Measurements from ENCODE around the gene N4BP3.
A peak's percentile ranks its signal among the peaks of the same experiment; 100 is the strongest.

N4BP3 gene

GRCh38 chr5:178103612-178104011 lies 9.7 kb upstream of the N4BP3 start:
- no peak for DNase-seq (ENCODE audit: low spot score)

- DNase-seq (ENCODE audit: low spot score): no peak
Observed at GRCh38 chr5:178104492-178104891, 8.8 kb upstream of the N4BP3 start.

GRCh38 chr5:178106086-178106485 lies 7.2 kb upstream of the N4BP3 start:
- DNase-seq (ENCODE audit: low spot score): no peak

- DNase-seq (ENCODE audit: low spot score): no peak
Observed at GRCh38 chr5:178106556-178107239, 6.6 kb upstream of the N4BP3 start.

- DNase-seq (ENCODE audit: low spot score): no peak
Observed at GRCh38 chr5:178107756-178108310, 5.5 kb upstream of the N4BP3 start.

GRCh38 chr5:178108446-178108845 lies 4.9 kb upstream of the N4BP3 start:
- DNase-seq (ENCODE audit: low spot score): no peak

GRCh38 chr5:178108966-178109365 lies 4.4 kb upstream of the N4BP3 start:
- DNase-seq (ENCODE audit: low spot score): no peak

- no peak for DNase-seq (ENCODE audit: low spot score)
Observed at GRCh38 chr5:178110511-178110910, 2.8 kb upstream of the N4BP3 start.

GRCh38 chr5:178111925-178112324 lies 1.4 kb upstream of the N4BP3 start:
- no peak for DNase-seq (ENCODE audit: low spot score)

- DNase-seq (ENCODE audit: low spot score): no peak
Observed at GRCh38 chr5:178112545-178112944, 787 bp upstream of the N4BP3 start.

- no peak for DNase-seq (ENCODE audit: low spot score)
Observed at GRCh38 chr5:178113841-178114324, 551 bp downstream of the N4BP3 start.

GRCh38 chr5:178114325-178115135 lies 1.2 kb downstream of the N4BP3 start:
- DNase-seq (ENCODE audit: low spot score): peak; percentile 28

- DNase-seq (ENCODE audit: low spot score): no peak
Observed at GRCh38 chr5:178115136-178115813, 1.9 kb downstream of the N4BP3 start.

- DNase-seq (ENCODE audit: low spot score): no peak
Observed at GRCh38 chr5:178115814-178116142, 2.4 kb downstream of the N4BP3 start.

- no peak for DNase-seq (ENCODE audit: low spot score)
Observed at GRCh38 chr5:178116143-178116885, 3.0 kb downstream of the N4BP3 start.

GRCh38 chr5:178117923-178118701 lies 4.8 kb downstream of the N4BP3 start:
- DNase-seq (ENCODE audit: low spot score): no peak

- DNase-seq (ENCODE audit: low spot score): no peak
Observed at GRCh38 chr5:178119915-178120606, 6.7 kb downstream of the N4BP3 start.

- DNase-seq (ENCODE audit: low spot score): peak; percentile 16
Observed at GRCh38 chr5:178120607-178121357, 7.5 kb downstream of the N4BP3 start.

- DNase-seq (ENCODE audit: low spot score): no peak
Observed at GRCh38 chr5:178121391-178122276, 8.3 kb downstream of the N4BP3 start.

Data from RKO (cell line).